GM04504 (cell line): Measurements from ENCODE around the gene OTP.

Experiments used
- DNase-seq: peaks from one replicate; pipeline ENCODE4 v3.0.0-alpha.2; 2012; ENCODE audit warnings: low read depth

Gene OTP

GRCh38 chr5:77637998-77638762, at the start of gene OTP:
OTP (minus strand) TSS chr5:77638713; CDS start chr5:77638549, 164 bp downstream.
- no peak for DNase-seq

- DNase-seq: peak; percentile 5
Measured at GRCh38 chr5:77683171-77683732, 44.7 kb upstream of the OTP start.

- DNase-seq: no peak
Measured at GRCh38 chr5:77670526-77670925, 32.0 kb upstream of the OTP start.

DNA sequence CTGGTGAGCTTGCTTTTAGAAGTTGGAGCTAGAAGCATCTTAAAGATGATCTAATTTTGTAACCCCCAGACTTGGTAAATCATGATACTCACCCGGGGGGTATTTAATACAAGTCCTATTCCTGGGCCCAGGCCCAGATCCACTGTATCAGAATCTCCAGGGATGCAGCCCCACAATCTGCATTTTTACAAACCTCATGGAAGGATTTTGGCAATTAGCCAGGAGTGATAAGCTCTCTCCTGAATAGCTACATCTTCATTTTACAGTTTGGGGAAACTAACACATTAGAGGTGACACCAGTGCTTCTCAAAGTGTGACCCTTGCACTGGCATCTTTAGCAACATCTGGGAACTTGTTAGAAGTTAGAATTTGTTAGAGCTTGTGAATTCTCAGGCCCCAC, 31.2 kb upstream of the OTP start:
- no peak for DNase-seq

DNA sequence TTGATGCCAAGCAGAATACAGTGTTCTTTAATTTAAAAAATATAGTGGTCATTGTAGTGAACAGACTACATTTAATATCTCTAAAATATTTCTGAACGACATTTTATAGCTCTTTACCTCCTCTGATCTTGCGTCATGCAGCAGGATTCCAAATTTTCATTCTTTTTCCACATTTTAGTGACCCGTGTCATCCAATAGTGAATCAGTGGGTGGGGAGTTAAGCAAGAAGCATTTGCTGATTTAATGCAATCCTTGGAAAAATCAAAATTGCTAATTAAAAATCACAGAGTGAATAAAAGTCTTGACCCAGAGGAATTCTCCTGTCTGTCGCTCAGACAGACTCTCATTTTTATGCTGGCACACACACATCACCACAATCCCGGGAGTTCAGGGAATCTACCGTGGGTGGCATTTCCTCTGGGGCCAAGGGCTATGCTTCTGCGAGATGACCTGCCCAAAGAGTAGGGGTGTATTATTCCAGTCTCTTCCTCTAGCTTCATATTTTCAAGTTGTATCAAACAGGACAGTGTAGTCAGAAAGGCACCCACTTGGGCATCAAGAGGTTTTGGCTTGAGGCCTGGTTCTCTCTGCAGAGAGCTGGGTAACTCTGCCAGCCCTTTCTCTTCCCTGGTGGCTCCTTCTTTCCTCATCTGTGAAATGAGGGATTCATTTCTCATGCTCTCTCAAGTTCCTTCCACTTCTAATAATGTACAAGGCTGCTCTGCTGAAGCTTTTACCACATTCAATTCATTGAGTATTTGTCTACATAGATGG, 24.8 kb upstream of the OTP start:
- DNase-seq: no peak

- DNase-seq: no peak
Measured at GRCh38 chr5:77662635-77663034, 24.1 kb upstream of the OTP start.

- no peak for DNase-seq
Measured at GRCh38 chr5:77658662-77659061, 20.1 kb upstream of the OTP start.

GRCh38 chr5:77651343-77651742, 12.8 kb upstream of the OTP start:
- DNase-seq: no peak

DNA sequence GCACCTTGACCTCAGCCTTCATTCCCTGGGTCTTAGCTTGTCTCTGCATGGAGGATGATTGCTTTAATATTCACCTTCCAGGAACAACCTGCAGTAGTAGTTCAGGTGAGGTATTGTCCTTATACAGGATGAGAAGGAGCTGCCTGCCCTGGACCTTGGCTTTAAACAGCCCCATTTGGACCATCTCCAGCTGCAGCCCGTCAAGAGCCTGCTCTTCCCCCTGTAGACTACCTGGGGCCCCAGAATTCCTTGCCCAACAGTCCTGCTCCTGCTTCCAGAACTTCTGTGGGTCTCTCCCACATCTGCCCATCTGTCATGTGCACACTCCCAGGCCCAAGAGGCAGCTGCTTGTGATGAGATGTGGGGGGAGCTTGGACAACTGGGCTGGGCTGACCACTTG, 12.2 kb upstream of the OTP start:
- no peak for DNase-seq

GRCh38 chr5:77649776-77650175, 11.3 kb upstream of the OTP start:
- DNase-seq: no peak

GRCh38 chr5:77645995-77646639, 7.6 kb upstream of the OTP start:
- DNase-seq: no peak

DNA sequence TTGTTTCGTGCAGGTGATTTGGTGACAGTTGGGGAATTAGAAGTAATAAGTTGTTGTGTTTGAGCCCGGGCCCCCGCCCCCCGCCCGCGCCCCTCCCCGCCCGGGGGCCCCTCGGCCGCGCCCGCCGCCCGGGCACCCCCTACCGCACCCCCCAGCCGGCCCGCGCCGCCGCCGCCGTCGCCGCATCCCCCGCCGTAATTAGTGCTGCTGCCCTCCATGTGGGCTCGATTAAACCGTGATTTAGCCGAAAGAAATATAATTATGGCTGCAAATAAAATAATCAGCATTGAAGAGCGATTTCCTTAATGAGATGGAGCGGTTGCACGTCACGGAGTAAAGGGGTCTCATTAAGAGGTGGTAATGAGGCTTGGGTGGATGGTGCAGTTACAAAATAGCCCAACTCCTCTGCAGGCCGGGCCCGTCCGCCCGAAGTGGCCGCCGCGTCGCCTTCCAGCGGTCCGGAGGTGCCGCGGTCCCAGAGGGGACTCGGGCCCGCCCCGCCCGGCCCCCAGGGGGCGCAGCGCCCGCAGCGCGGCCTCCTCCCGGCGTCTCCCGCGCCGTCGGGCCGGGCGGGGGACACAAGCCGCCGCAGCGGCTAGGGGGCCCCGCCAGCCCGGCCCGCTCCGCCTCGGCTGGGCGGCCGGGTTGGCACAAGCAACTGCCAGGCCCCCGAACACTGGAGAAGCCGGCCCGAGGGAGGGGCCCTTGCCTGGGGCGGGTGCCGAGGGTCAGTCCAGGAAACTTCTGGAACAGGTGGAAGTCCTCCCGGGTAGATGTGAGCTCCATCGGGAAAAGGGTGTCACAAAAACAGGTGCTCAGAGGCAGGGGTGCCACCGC, 6.9 kb upstream of the OTP start:
- DNase-seq: no peak

GRCh38 chr5:77644371-77645157, 6.1 kb upstream of the OTP start:
- no peak for DNase-seq

- DNase-seq: no peak
Measured at GRCh38 chr5:77643654-77644370, 5.3 kb upstream of the OTP start.

- DNase-seq: no peak
Measured at GRCh38 chr5:77642738-77643653, 4.5 kb upstream of the OTP start.

GRCh38 chr5:77641963-77642737, 3.6 kb upstream of the OTP start:
- DNase-seq: no peak

- no peak for DNase-seq
Measured at GRCh38 chr5:77641397-77641943, 3.0 kb upstream of the OTP start.
